AG09319 (cell line): ENCODE data around the gene EPB41L5.
"Not testable (repeated sequence)": the region's sequence is repeated elsewhere in the genome, so short reads cannot be mapped to it uniquely, and the experiment has no call there.

Experiments used
- DNase-seq: peaks from one replicate; pipeline ENCODE4 v3.0.0-alpha.2; 2010; ENCODE audit warnings: low read depth; ENCODE audit errors: extremely low read depth
- CTCF ChIP-seq: IDR thresholded peaks from 2 replicates; pipeline ENCODE4 v1.5.1; 2011; ENCODE audit warnings: low read depth, mild to moderate bottlenecking, inconsistent platforms, low read length, moderate library complexity

EPB41L5 gene

GRCh38 chr2:120118018-120118417 is 105.1 kb downstream of the EPB41L5 start:
- no peak for DNase-seq

GRCh38 chr2:120118471-120118870 is 105.6 kb downstream of the EPB41L5 start:
- no peak for TF ChIP-seq CTCF
- no peak for DNase-seq

More at GRCh38 chr2:120118018-120118417, 105.1 kb downstream of the EPB41L5 start:
- TF ChIP-seq CTCF = no peak

- not testable (repeated sequence) for DNase-seq
Measured at GRCh38 chr2:120121337-120121736, 108.5 kb downstream of the EPB41L5 start.

- no peak for TF ChIP-seq CTCF
Measured at GRCh38 chr2:120123090-120123489, 110.2 kb downstream of the EPB41L5 start.

GRCh38 chr2:120125195-120125594 is 112.3 kb downstream of the EPB41L5 start:
- DNase-seq = no peak
- TF ChIP-seq CTCF = no peak

More at GRCh38 chr2:120123090-120123489, 110.2 kb downstream of the EPB41L5 start:
- DNase-seq = no peak

- no peak for DNase-seq
- no peak for TF ChIP-seq CTCF
Measured at GRCh38 chr2:120128216-120128615, 115.3 kb downstream of the EPB41L5 start.

GRCh38 chr2:120132190-120132589 is 119.3 kb downstream of the EPB41L5 start:
- no peak for DNase-seq
- no peak for TF ChIP-seq CTCF

GRCh38 chr2:120132691-120133090 is 119.8 kb downstream of the EPB41L5 start:
- TF ChIP-seq CTCF = no peak
- no peak for DNase-seq
